ENCODE results near the gene ARFGAP3.

Gene ARFGAP3

GRCh38 chr22:42816336-42816735, 40.7 kb downstream of the ARFGAP3 start:
- DNase-seq: no peak

- no peak for DNase-seq
Measured at GRCh38 chr22:42814616-42815015, 42.5 kb downstream of the ARFGAP3 start.

GRCh38 chr22:42814215-42814614, 42.9 kb downstream of the ARFGAP3 start:
- DNase-seq: no peak

GRCh38 chr22:42813501-42813900, 43.6 kb downstream of the ARFGAP3 start:
- DNase-seq: no peak

DNA sequence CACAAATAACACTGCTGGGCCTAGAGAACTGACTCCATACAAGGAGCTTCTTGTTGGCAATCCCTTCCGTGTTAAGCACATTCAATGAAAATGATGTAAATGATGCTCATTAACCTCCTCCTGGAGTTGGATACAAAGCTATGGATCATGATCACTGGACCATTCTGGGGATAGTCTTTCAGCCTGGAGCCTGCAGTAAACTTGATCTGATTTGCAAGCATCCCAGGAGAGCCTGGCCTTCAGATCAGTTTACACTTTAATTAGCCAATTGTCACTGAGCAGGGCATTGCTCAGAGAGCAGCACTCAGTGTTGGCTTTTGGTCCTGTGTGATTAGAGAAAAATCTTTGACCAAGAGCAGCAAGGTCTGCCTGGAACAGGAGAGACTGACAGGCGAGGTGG, 45.6 kb downstream of the ARFGAP3 start:
- no peak for DNase-seq

- DNase-seq: no peak
Measured at GRCh38 chr22:42808521-42808920, 48.6 kb downstream of the ARFGAP3 start.

DNA sequence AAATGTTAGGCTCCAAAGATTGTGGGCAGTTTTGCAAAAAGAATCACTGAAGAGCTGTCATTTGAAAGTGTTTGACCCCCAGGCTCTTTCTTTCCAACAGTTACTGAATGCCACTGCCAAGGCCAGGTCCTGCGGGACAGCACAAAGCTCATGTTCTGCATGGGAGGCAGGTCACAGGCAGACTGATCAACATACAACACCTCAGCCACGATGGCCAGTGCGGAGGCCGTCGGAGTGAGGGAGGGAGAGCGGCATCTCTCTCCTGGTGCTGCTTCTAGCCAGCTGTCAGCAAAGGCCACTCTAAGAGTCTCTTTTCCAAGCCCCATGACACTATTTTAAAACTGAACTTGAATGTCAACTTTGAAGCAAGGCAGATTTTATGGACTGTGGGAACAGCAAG, 49.9 kb downstream of the ARFGAP3 start:
- DNase-seq: no peak

- DNase-seq: no peak
Measured at GRCh38 chr22:42805998-42806830, 50.9 kb downstream of the ARFGAP3 start.

DNA sequence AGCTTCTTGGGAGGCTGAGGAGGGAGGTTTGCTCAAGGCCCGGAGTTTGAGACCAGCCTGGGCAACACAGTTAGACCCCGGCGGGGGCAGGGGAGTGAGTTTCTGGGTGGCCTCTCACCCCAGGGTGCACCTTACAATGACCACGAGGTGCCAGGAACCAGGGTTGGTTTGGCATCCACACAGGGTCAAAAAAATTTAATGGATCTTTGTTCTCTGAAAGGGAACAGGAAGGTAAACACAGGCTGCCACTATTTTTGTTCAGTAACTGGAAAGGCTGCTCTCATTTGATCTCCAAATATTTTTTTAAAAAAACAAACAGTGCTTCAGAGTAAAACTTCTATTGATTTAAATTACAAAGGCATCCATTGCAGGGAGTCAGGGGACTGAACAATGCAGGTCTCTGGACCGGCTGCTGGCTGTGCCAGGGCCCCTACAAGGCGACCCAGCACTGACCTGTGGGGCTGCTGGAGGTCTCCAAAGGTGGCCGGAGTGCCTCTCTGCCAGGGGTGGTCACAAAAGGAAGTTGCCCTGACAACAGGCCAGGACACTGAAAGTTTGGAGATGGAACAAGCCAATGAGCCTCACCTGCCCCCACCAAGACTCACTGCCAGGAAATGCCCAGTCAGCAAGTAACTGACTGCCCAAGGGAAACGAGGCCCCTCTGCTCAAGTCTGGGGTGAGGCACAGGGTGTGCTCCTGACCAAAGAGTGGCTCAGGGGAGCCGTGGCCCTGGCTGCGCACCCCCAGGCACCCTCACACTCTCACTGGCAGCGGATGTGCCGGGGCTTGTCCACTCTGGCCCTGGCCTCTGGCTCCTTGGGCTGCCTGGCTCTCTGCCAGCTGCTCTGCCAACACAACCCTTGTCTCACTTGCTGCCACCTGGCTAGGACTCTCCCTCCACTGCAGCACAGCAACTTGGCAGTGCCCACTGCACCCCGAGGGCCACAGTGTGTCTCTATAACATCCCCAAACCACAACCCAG, 51.8 kb downstream of the ARFGAP3 start:
- no peak for DNase-seq

- DNase-seq: no peak
Measured at GRCh38 chr22:42803389-42803788, 53.7 kb downstream of the ARFGAP3 start.

GRCh38 chr22:42801252-42802080, 55.6 kb downstream of the ARFGAP3 start:
- no peak for DNase-seq

DNA sequence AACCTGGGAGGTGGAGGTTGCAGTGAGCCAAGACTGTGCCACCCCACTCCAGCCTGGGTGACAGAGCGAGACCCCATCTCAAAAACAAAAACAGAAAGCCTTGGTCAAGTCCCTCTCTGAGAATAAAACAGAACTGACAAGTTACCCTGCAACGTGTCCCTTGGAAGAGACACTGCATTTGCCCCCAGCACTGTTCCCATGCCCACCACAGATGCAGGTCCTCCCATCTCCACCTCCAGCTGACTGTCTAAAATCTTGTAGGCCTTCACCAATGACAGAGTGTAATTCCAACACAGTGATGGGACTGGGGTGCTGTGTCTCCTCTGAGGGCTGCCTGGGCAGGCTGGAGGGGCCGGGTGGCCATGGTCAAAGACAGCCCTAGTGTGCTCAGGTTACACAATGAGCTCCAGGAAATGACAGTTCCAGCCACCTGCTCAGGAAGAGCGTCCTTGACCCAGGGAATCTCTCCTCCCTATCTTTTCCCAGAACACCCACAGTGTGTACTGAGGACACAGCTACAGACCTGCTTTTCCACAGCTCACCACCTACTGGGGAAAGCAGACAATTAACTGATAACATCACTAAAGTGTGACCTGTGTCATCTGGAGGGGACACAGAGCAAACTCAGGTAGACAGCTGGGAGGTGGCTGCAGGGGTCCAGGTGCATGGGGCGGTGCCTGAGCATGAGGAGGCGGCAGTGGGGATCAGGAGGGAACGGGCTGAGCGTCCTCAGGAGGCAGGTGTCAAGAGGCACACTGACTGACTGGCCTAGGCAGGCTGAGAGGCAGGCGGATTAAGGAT, 56.4 kb downstream of the ARFGAP3 start:
- DNase-seq: no peak

- no peak for DNase-seq
Measured at GRCh38 chr22:42799461-42800405, 57.3 kb downstream of the ARFGAP3 start.

DNA sequence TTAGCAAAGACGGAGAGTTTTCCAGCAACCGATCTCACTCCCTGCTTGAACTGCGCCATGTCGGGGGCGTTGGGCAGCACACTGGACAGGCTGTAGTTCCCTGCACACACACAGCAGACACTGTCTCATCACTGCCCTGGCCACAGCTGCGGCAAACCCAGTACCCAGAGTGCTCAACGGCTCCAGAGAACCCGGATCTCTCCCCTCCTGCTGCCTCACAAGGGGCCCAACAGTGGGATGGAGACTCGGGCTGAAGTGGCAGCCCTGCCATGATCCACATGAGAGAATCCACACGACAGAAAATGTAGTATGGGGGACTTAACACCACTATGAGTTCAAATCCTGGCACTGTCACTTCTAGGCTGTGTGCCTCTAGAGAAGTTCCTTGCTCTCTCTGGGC, 58.0 kb downstream of the ARFGAP3 start:
- DNase-seq: no peak

DNA sequence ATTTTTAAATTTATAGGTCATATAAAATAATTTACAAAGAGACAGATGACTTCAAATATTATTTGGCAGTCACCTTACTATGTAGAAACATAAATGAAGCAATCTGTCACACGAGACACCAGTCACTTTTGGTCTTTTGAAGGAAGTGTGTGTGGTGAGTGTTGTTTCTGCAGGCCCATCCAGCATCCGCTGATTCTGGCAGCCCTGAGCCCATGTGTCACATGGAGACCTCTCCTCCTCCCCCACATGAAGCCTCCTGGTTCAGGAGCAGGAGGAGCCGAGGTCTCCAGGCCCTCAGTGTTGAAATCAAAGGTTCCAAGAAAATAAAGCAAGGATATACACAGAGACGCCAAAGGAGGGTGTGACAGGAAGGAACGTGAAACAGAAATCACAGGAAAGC, 60.1 kb downstream of the ARFGAP3 start:
- no peak for DNase-seq

- no peak for DNase-seq
Measured at GRCh38 chr22:42796081-42796480, 61.0 kb downstream of the ARFGAP3 start.

DNA sequence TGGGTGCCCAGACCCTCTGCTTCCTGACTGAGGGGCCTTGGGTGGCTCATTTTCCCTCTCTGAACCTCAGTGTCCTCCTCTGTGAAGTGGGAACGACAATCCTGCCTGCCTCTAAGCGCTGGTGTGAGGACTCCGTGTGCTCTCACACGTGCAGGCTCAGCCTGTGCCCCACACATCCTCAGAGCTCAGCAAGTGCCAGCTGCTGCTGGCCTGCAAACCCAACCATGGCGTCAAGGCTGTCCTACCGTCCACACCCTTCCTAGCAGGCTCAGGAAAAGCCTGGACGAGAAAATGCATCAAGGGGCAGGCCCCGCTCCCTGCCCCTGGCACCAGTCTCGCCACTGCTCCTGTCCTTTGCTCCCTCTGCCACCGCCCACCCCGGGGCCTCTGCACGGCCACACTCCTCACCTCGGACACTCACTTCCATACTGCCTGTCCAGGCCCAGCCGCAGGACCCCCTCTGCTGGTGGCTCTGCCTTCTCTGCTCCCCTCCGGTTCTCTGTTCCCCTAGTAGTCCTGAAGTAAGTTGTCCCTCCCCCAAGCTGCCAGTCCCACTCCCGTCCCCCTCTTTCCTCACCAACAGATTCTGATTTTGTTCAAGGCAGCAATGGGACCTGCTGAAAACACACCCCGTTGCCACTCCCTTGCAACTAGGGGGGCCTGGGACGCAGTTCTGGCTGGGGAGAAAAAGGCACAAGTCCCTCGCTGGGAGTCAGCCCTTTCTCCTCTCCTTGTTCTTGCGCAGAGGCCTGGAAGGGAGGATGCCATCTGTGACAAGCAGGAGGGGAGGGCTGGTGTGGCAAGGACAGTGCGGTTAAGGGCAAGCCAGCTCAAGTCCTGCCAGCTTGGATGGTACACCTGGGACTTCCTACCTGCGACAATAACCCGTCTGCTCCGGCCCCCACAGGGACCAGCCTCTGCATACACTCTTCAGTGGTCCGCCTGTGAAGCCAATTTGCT, 62.2 kb downstream of the ARFGAP3 start:
- DNase-seq: no peak

DNA sequence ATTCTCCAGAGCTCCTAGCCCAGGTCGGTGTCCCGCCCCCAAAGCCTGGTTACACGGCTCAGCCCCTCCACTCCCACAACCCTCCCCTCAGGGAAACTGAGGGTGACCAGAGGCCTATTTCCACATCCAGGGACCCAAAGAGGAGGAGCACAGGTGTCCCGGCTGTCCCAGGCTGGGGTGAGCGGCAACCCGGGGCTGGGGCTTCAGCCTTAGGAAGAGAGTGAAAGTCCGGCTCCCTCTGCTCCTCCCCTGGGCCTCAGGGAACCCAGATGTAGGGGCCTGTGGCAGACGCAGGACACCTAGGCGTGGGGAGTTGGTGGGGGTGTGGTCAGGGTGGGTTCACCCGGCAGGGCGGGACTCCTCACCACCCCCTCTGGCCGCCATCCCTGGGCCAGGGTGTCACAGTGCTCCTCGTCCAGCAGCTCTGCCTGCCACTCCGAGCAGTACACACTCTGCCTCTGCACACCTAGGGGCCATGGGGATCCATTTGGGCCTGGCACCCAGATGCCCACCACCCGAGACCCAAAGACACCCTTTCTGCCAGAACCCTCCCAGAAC, 63.1 kb downstream of the ARFGAP3 start:
- no peak for DNase-seq
